GM12875 (cell line): ENCODE data around the gene SLC25A4.

Source experiments
- H3K4me3 ChIP-seq: one replicate; pipeline ENCODE4 v1.5.1; 2011; ENCODE audit warnings: low read depth, low read length, control low read depth
- CTCF ChIP-seq: IDR thresholded peaks from 2 replicates; pipeline ENCODE4 v1.5.1; 2011; ENCODE audit warnings: low read depth, mild to moderate bottlenecking, control low read depth, inconsistent platforms, low read length, moderate library complexity, borderline replicate concordance; ENCODE audit not compliant: insufficient read depth

Gene SLC25A4

GRCh38 chr4:185119927-185120630 is 23.0 kb upstream of the SLC25A4 start:
- H3K4me3 ChIP-seq = no peak overlapping the region
- no peak for TF ChIP-seq CTCF

DNA sequence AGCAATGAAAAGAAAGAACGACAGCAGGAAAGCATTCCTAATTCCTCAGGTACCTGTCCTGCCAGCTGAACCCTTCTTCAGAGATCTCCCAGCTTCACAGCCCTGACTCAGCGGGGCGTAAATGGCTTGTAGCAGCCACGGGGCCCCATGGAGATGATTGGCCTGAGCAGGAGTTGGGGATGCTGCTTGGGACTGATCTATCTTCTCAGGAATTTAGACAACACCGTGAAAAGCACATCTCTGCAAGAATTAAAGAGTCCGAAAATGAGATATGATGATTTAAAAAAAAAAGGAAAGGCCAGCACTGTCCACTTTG is 22.5 kb upstream of the SLC25A4 start:
- TF ChIP-seq CTCF = no peak
- H3K4me3 ChIP-seq = no peak overlapping the region

- TF ChIP-seq CTCF = no peak
- no peak overlapping the region for H3K4me3 ChIP-seq
Observed at GRCh38 chr4:185122681-185123345, 20.3 kb upstream of the SLC25A4 start.

GRCh38 chr4:185124006-185124405 is 19.1 kb upstream of the SLC25A4 start:
- TF ChIP-seq CTCF = no peak
- no peak overlapping the region for H3K4me3 ChIP-seq

- H3K4me3 ChIP-seq = no peak overlapping the region
- no peak for TF ChIP-seq CTCF
Observed at GRCh38 chr4:185127021-185127925, 15.8 kb upstream of the SLC25A4 start.

GRCh38 chr4:185128272-185129119 is 14.6 kb upstream of the SLC25A4 start:
- peak; percentile 34; the same call in 1 of the 2 replicates for TF ChIP-seq CTCF
- H3K4me3 ChIP-seq = peak overlapping the region; percentile 38
